Suprapubic skin (tissue), 4 donors: ENCODE results near the gene UBE2E2.

ENCODE experiments used
- CTCF ChIP-seq, 2 donors: fragments of 200-600 bp in 1 of 2; fragments of 450-650 bp in 1 of 2; sonication (generic) in 1 of 2; IDR thresholded peaks; one replicate each; pipeline ENCODE4 v1.5.1; 2016 to 2019; ENCODE audit warnings: antibody characterized with exemption in 2 of 2, mild to moderate bottlenecking in 1 of 2, moderate library complexity in 1 of 2
- POLR2A ChIP-seq, 2 donors: fragments of 450-650 bp; IDR thresholded peaks; one replicate each; pipeline ENCODE4 v1.6.1; 2017; ENCODE audit warnings: antibody characterized with exemption in 2 of 2, mild to moderate bottlenecking in 2 of 2, moderate library complexity in 2 of 2
- POLR2AphosphoS5 ChIP-seq, 3 donors: sonication (generic); formaldehyde crosslinking; IDR thresholded peaks; one replicate each; pipeline ENCODE4 v1.6.1; 2017; ENCODE audit warnings: antibody characterized with exemption in 3 of 3

- TF ChIP-seq POLR2A (IDR thresholded peaks at IDR 0.05) (no peak), CTCF (IDR thresholded peaks at IDR 0.05) (no peak), POLR2AphosphoS5 (IDR thresholded peaks at IDR 0.05) (no peak)
Measured at GRCh38 chr3:23602971-23603370, 399.8 kb downstream of the UBE2E2 start.
